CD14-positive monocyte (primary cell): Measurements from ENCODE around the gene ZBTB7C. TPM values are rescaled to one million over a fixed set of nuclear protein-coding genes. Genes with fewer than 3 reads are reported as not detected.

Experiments
- DNase-seq, 3 donors: peaks; one replicate each; pipeline ENCODE4 v3.0.0-alpha.2; 2011 to 2022
- H2AFZ ChIP-seq: 2 replicates; pipeline ENCODE4 v1.6.0; 2012; ENCODE audit warnings: mild to moderate bottlenecking, low read depth, low read length, inconsistent platforms; ENCODE audit not compliant: insufficient read depth, poor library complexity, severe bottlenecking
- H3K27ac ChIP-seq, 2 donors: 1 replicate in 1 of 2; 2 replicates in 1 of 2; pipeline ENCODE4 v1.5.1; 2012 to 2013; ENCODE audit warnings: low read length in 2 of 2, control low read depth in 1 of 2, inconsistent platforms in 1 of 2, low read depth in 1 of 2, mild to moderate bottlenecking in 1 of 2
- H3K27me3 ChIP-seq, 2 donors: one replicate each; pipeline versions ENCODE4 v1.6.0 to v1.6.1; 2011 to 2013; ENCODE audit warnings: low read length in 2 of 2; ENCODE audit not compliant: control insufficient read depth in 2 of 2, insufficient read depth in 2 of 2
- H3K36me3 ChIP-seq, 2 donors: replicated peaks in 1 of 2; 1 replicate in 1 of 2; 2 replicates in 1 of 2; pipeline versions ENCODE4 v1.5.1 to v1.6.1; 2012 to 2013; ENCODE audit warnings: low read length in 2 of 2, control low read depth in 1 of 2, inconsistent platforms in 1 of 2, mild to moderate bottlenecking in 1 of 2; ENCODE audit not compliant: insufficient read depth in 2 of 2, control insufficient read depth in 1 of 2
- H3K4me1 ChIP-seq, 2 donors: 1 replicate in 1 of 2; 2 replicates in 1 of 2; pipeline versions ENCODE4 v1.5.1 to v1.6.1; 2012 to 2013; ENCODE audit warnings: low read length in 2 of 2, control low read depth in 1 of 2, inconsistent platforms in 1 of 2, mild to moderate bottlenecking in 1 of 2, moderate library complexity in 1 of 2; ENCODE audit not compliant: insufficient read depth in 2 of 2, control insufficient read depth in 1 of 2
- H3K4me2 ChIP-seq: replicated peaks from 2 replicates; pipeline ENCODE3; 2012; ENCODE audit warnings: low read length, moderate library complexity, mild to moderate bottlenecking; ENCODE audit not compliant: poor library complexity, severe bottlenecking; ENCODE audit errors: extremely low read depth
- H3K4me3 ChIP-seq, 3 experiments: fragments of 200-600 bp in 1 of 3; sonication (generic) in 1 of 3; replicated peaks in 1 of 3; 1 replicate in 2 of 3; 2 replicates in 1 of 3; pipeline ENCODE4 v1.5.1; 2011 to 2013; ENCODE audit warnings: low read length in 3 of 3, mild to moderate bottlenecking in 3 of 3, control low read depth in 2 of 3, low read depth in 2 of 3, inconsistent platforms in 1 of 3, moderate library complexity in 1 of 3
- H3K79me2 ChIP-seq: 2 replicates; pipeline ENCODE4 v1.6.0; 2012; ENCODE audit warnings: mild to moderate bottlenecking, control low read depth, inconsistent platforms, low read length, moderate library complexity; ENCODE audit not compliant: insufficient read depth
- H3K9ac ChIP-seq: 2 replicates; pipeline ENCODE4 v1.6.0; 2017; ENCODE audit warnings: low read length, mild to moderate bottlenecking; ENCODE audit not compliant: insufficient read depth, poor library complexity, severe bottlenecking
- H3K9me3 ChIP-seq, 2 donors: replicated peaks in 1 of 2; 1 replicate in 1 of 2; 2 replicates in 1 of 2; pipeline versions ENCODE4 v1.5.1 to v1.6.1; 2012 to 2013; ENCODE audit warnings: low read length in 2 of 2, control low read depth in 1 of 2; ENCODE audit not compliant: control insufficient read depth in 1 of 2, insufficient read depth in 1 of 2
- H4K20me1 ChIP-seq: 2 replicates; pipeline ENCODE4 v1.6.0; 2012; ENCODE audit warnings: mild to moderate bottlenecking, low read length, control low read depth, moderate library complexity; ENCODE audit not compliant: insufficient read depth
- H3K27ac Mint-ChIP-seq, 7 donors: one replicate each; pipeline ENCODE4 v1.8.0; 2020; ENCODE audit warnings: mild to moderate bottlenecking in 7 of 7, mixed read lengths in 7 of 7, moderate library complexity in 6 of 7, inconsistent platforms in 2 of 7
- H3K27me3 Mint-ChIP-seq, 3 donors: one replicate each; pipeline ENCODE4 v1.8.0; 2021 to 2022; ENCODE audit warnings: low read depth in 3 of 3, mild to moderate bottlenecking in 3 of 3, mixed read lengths in 3 of 3, moderate library complexity in 3 of 3, inconsistent platforms in 1 of 3
- H3K36me3 Mint-ChIP-seq, 2 donors: one replicate each; pipeline ENCODE4 v1.8.0; 2020; ENCODE audit warnings: mixed read lengths in 2 of 2, inconsistent platforms in 1 of 2, mild to moderate bottlenecking in 1 of 2
- H3K4me1 Mint-ChIP-seq: one replicate; pipeline ENCODE4 v1.8.0; 2020; ENCODE audit warnings: mild to moderate bottlenecking, mixed read lengths
- H3K4me3 Mint-ChIP-seq, 2 donors: one replicate each; pipeline ENCODE4 v1.8.0; 2020; ENCODE audit warnings: mild to moderate bottlenecking in 2 of 2, mixed read lengths in 2 of 2, moderate library complexity in 1 of 2
- H3K9me3 Mint-ChIP-seq, 7 donors: one replicate each; pipeline ENCODE4 v1.8.0; 2020 to 2022; ENCODE audit warnings: mixed read lengths in 7 of 7, mild to moderate bottlenecking in 6 of 7, moderate library complexity in 6 of 7, inconsistent platforms in 2 of 7
- WGBS: methylation state at CpG from one replicate; pipeline ENCODE4 v1.1.5; 2013; ENCODE audit warnings: missing lambda C conversion rate; ENCODE audit not compliant: insufficient coverage; 5-methylcytosine and 5-hydroxymethylcytosine counted together
- intact Hi-C, 2 donors: fragments of 100-400 bp; cut with micrococcal nuclease; formaldehyde crosslinking; loops; one replicate each; pipeline versions ENCODE4 v1.15.0 to v1.15.1; 2023
- polyA plus RNA-seq, 3 donors: library from polyadenylated mRNA; depleted of rRNA in 1 of 3; unstranded in 2 of 3; stranded (reverse) in 1 of 3; fragments of 300-500 nt in 2 of 3; fragments of >200 nt in 1 of 3; fragmentation: Illumina TruSeq in 2 of 3; gene quantifications; 1 replicate in 2 of 3; 2 replicates in 1 of 3; pipeline ENCODE4 v1.2.3, GENCODE V29; 2012 to 2021
- TF ChIP-seq, protein P1 (sequence below): fragments of 200-600 bp; IDR thresholded peaks from one replicate; pipeline ENCODE4 v1.8.0; 2022; ENCODE audit warnings: antibody characterized with exemption, mild to moderate bottlenecking

Gene ZBTB7C
- polyA plus RNA-seq, 3 donors = 0.03 to 0.09 TPM; not detected in 1

DNA sequence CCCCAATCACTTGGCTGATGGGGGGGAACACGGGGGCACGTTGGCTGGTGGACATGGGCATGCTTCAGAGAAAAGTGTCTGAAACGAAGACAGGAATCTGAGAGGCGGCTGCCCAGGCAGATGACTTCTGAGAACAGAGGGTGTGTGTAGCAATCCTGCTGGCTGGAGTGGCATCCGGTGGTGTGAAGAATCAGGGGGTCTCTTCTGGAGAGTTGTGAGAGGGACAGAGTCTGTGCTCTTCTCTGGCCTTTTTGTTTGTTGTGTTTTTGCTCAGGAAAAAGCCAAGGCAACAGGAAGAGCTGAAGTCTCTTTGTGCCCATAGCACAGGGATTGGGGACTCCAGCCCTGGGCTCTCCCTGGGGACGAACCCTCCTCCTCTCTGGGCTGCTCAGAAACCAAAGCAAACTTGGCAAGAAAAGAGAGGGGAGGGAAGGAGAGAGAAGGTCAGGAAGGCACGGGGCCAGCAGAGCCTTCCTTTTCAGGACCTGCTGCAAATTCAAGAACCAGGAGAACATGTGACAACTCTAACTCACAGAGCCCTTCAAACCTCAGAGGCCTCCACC is 381.7 kb downstream of the ZBTB7C start:
- no peaks in the 10 kb centered on the region for H3K79me2 ChIP-seq
- Mint-ChIP-seq H3K27me3 (peaks cover 0 to 6% (median 3%) of the 10 kb centered on the region in 3 donors), H3K36me3 (no peaks in the 10 kb centered on the region), H3K27ac (peak overlapping the region in 1 of 7 donors; percentile 36), H3K4me1 (peaks cover 1% of the 10 kb centered on the region), H3K9me3 (no peaks in the 10 kb centered on the region), H3K4me3 (no peak overlapping the region)
- TF ChIP-seq, protein P1, sequence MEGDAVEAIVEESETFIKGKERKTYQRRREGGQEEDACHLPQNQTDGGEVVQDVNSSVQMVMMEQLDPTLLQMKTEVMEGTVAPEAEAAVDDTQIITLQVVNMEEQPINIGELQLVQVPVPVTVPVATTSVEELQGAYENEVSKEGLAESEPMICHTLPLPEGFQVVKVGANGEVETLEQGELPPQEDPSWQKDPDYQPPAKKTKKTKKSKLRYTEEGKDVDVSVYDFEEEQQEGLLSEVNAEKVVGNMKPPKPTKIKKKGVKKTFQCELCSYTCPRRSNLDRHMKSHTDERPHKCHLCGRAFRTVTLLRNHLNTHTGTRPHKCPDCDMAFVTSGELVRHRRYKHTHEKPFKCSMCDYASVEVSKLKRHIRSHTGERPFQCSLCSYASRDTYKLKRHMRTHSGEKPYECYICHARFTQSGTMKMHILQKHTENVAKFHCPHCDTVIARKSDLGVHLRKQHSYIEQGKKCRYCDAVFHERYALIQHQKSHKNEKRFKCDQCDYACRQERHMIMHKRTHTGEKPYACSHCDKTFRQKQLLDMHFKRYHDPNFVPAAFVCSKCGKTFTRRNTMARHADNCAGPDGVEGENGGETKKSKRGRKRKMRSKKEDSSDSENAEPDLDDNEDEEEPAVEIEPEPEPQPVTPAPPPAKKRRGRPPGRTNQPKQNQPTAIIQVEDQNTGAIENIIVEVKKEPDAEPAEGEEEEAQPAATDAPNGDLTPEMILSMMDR = no peak
- peak overlapping the region; percentile 37 for H2AFZ ChIP-seq
- H3K4me1 ChIP-seq = no peaks in the 10 kb centered on the region
- DNase-seq = no peak
- 47% methylated on average over 6 of the region's 7 CpGs for WGBS
- H3K4me2 ChIP-seq = no peak overlapping the region
- H3K9ac ChIP-seq = no peak overlapping the region
- no peaks in the 10 kb centered on the region for H3K36me3 ChIP-seq
- no peaks in the 10 kb centered on the region for H3K9me3 ChIP-seq
- H3K27me3 ChIP-seq = no peaks in the 10 kb centered on the region
- H3K4me3 ChIP-seq = no peak overlapping the region
- no peak overlapping the region for H3K27ac ChIP-seq
- intact Hi-C loops = loop anchor here in 1 of 2 donors (10.0 kb wide), 1 partner anchor 417 kb away; no protein-coding TSS in a partner anchor
- no peaks in the 10 kb centered on the region for H4K20me1 ChIP-seq

DNA sequence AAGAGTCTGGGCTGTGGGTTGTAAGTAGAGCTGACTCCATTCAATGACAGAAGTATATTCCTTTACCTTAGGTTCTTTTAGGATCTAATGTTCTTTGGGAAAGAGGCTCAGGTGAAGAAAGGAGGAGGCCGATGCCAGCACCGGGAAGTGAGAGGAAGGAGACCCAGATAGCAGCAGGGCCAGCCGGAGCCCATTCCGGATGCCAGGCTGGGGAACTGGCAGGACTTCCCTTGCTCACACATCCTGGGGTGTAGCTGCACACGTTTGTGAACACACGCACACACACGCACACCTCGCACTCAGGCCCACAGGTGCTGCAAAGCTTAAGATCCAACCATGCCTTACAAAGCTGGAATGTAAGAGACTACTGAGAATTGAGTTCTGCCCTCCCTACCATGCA is 383.0 kb downstream of the ZBTB7C start:
- no peak overlapping the region for H3K9ac ChIP-seq
- no peaks in the 10 kb centered on the region for H4K20me1 ChIP-seq
- H3K36me3 ChIP-seq = no peaks in the 10 kb centered on the region
- no peak overlapping the region for H3K4me2 ChIP-seq
- peaks cover 3% of the 10 kb centered on the region for H3K4me1 Mint-ChIP-seq
- intact Hi-C loops = loop anchor here in 1 of 2 donors (10.0 kb wide), 1 partner anchor 419 kb away; no protein-coding TSS in a partner anchor
- H3K9me3 Mint-ChIP-seq = no peaks in the 10 kb centered on the region
- no peak overlapping the region for H3K4me3 Mint-ChIP-seq
- no peak overlapping the region for H3K4me3 ChIP-seq
- H2AFZ ChIP-seq = no peak overlapping the region
- no peak overlapping the region for H3K27ac Mint-ChIP-seq
- DNase-seq = no peak
- no peaks in the 10 kb centered on the region for H3K9me3 ChIP-seq
- TF ChIP-seq, protein P1 = no peak
- H3K27me3 ChIP-seq = peaks cover 0 to 5% of the 10 kb centered on the region in 2 donors
- H3K27ac ChIP-seq = no peak overlapping the region
- H3K27me3 Mint-ChIP-seq = peaks cover 0 to 9% (median 7%) of the 10 kb centered on the region in 3 donors
- H3K79me2 ChIP-seq = no peaks in the 10 kb centered on the region
- 88% methylated on average over 6 of the region's 8 CpGs for WGBS
- no peaks in the 10 kb centered on the region for H3K36me3 Mint-ChIP-seq
- H3K4me1 ChIP-seq = no peaks in the 10 kb centered on the region
